CD4-positive, alpha-beta T cell (primary cell): ENCODE data around the gene ERBB3. TPM values are rescaled to one million over a fixed set of nuclear protein-coding genes. Genes with fewer than 3 reads are reported as not detected.

ENCODE experiments used
- ATAC-seq: fragments of 200-7000 bp; cut with Tn5 transposase; one replicate; pipeline ENCODE4 v1.10.0; 2022; ENCODE audit warnings: mild to moderate bottlenecking; ENCODE audit not compliant: poor library complexity
- CTCF ChIA-PET: fragments of 350-600 bp; sonication (Branson Sonifier 250); formaldehyde crosslinking; loops from one replicate; lab custom pipeline; 2021; ENCODE audit warnings: antibody characterized with exemption, inconsistent platforms; lab: Charles Lee
- POLR2A ChIA-PET: fragments of 350-600 bp; sonication (Branson Sonifier 250); formaldehyde crosslinking; loops from one replicate; lab custom pipeline; 2021; ENCODE audit warnings: antibody characterized with exemption, inconsistent platforms; lab: Charles Lee
- DNase-seq, 14 experiments: peaks; one replicate each; pipeline ENCODE4 v3.0.0-alpha.2; 2013 to 2020; ENCODE audit warnings: mixed read lengths in 2 of 14
- H3K27ac ChIP-seq, 2 donors: one replicate each; pipeline versions ENCODE4 v1.5.1 to v1.7.0; 2013; ENCODE audit warnings: low read length in 2 of 2, low read depth in 1 of 2, mild to moderate bottlenecking in 1 of 2
- H3K27me3 ChIP-seq, 2 experiments: 1 replicate in 1 of 2; 2 replicates in 1 of 2; pipeline versions ENCODE4 v1.6.1 to v1.7.0; 2013; ENCODE audit warnings: low read length in 2 of 2, control low read depth in 1 of 2, mild to moderate bottlenecking in 1 of 2, moderate library complexity in 1 of 2; ENCODE audit not compliant: insufficient read depth in 2 of 2, control insufficient read depth in 1 of 2
- H3K36me3 ChIP-seq: one replicate; pipeline ENCODE4 v1.6.1; 2013; ENCODE audit warnings: low read length, control low read depth; ENCODE audit not compliant: insufficient read depth
- H3K4me1 ChIP-seq: one replicate; pipeline ENCODE4 v1.6.1; 2013; ENCODE audit warnings: low read length, control low read depth; ENCODE audit not compliant: insufficient read depth
- H3K4me3 ChIP-seq: one replicate; pipeline ENCODE4 v1.5.1; 2013; ENCODE audit warnings: mild to moderate bottlenecking, low read length, moderate library complexity
- H3K9me3 ChIP-seq, 2 experiments: 1 replicate in 1 of 2; 2 replicates in 1 of 2; pipeline versions ENCODE4 v1.6.1 to v1.7.0; 2013; ENCODE audit warnings: low read length in 2 of 2, mild to moderate bottlenecking in 2 of 2, control low read depth in 1 of 2, moderate library complexity in 1 of 2; ENCODE audit not compliant: control insufficient read depth in 1 of 2, insufficient read depth in 1 of 2
- H3K27ac Mint-ChIP-seq: one replicate; pipeline ENCODE4 v1.8.0; 2020; ENCODE audit warnings: mixed read lengths
- H3K27me3 Mint-ChIP-seq: one replicate; pipeline ENCODE4 v1.8.0; 2021; ENCODE audit warnings: mixed read lengths
- H3K36me3 Mint-ChIP-seq: one replicate; pipeline ENCODE4 v1.8.0; 2021; ENCODE audit warnings: low read depth, mixed read lengths
- H3K4me1 Mint-ChIP-seq: one replicate; pipeline ENCODE4 v1.8.0; 2021; ENCODE audit warnings: low read depth, mixed read lengths
- H3K4me3 Mint-ChIP-seq: one replicate; pipeline ENCODE4 v1.8.0; 2020; ENCODE audit warnings: mild to moderate bottlenecking, mixed read lengths
- H3K9me3 Mint-ChIP-seq: one replicate; pipeline ENCODE4 v1.8.0; 2020; ENCODE audit warnings: mixed read lengths
- intact Hi-C, 2 experiments: fragments of 100-400 bp; cut with DNase I in 1 of 2; cut with micrococcal nuclease in 1 of 2; formaldehyde crosslinking; loops; one replicate each; pipeline versions ENCODE4 v1.15.1 to v1.9.0; 2023 to 2025; cut with DNase I, micrococcal nuclease
- total RNA-seq, 174 experiments: library from RNA in 2 of 174; stranded (reverse) in 2 of 174; gene quantifications; one replicate each; pipeline ENCODE4 v1.2.3 and lab custom pipeline; 2021 to 2026
- TF ChIP-seq, protein P1 (sequence below): fragments of 200-600 bp; IDR thresholded peaks from one replicate; pipeline ENCODE4 v1.8.0; 2022; ENCODE audit warnings: antibody characterized with exemption, mild to moderate bottlenecking

Gene ERBB3
- total RNA-seq, 2 experiments from 2014 or later: 0.22 to 0.47 TPM

DNA sequence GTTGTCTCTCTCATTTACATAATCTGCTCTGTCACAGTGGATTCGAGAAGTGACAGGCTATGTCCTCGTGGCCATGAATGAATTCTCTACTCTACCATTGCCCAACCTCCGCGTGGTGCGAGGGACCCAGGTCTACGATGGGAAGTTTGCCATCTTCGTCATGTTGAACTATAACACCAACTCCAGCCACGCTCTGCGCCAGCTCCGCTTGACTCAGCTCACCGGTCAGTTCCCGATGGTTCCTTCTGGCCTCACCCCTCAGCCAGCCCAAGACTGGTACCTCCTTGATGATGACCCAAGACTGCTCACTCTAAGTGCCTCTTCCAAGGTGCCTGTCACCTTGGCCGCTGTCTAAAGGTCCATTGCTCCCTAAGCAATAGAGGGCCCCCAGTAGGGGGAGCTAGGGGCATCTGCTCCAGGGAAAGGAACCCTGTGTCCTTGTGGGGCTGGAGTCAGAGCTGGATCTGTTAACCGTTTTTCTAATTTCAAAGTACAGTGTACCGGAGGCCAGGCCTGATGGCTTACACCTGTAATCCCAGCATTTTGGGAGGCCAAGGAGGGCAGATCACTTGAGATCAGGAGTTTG is 5.1 kb downstream of the ERBB3 start:
- Mint-ChIP-seq H3K9me3 (no peaks in the 10 kb centered on the region), H3K4me3 (no peak overlapping the region), H3K36me3 (no peaks in the 10 kb centered on the region), H3K27me3 (peaks cover 17% of the 10 kb centered on the region), H3K27ac (no peak overlapping the region), H3K4me1 (peaks cover 2% of the 10 kb centered on the region)
- CTCF ChIA-PET: interaction anchor here (0.7 to 1.7 kb wide), 3 partner anchors 19 to 1247 kb away, joined by 3 to 4 read pairs (median 4); no protein-coding TSS in a partner anchor
- DNase-seq (peak in 6 of 14 experiments; percentile 5 to 52 (median 26)), ATAC-seq (no peak)
- Histone ChIP-seq H3K4me1 (peaks cover 8% of the 10 kb centered on the region), H3K9me3 (no peaks in the 10 kb centered on the region), H3K4me3 (no peak overlapping the region), H3K36me3 (no peaks in the 10 kb centered on the region), H3K27me3 (peaks cover 14 to 23% of the 10 kb centered on the region in 2 experiments), H3K27ac (no peak overlapping the region)
- intact Hi-C loops: no loop called here
- POLR2A ChIA-PET: interaction anchor here (1.2 to 1.6 kb wide), 2 partner anchors 18 to 19 kb away, joined by 4 to 5 read pairs; partner anchors contain the start of gene PA2G4
- TF ChIP-seq, protein P1, sequence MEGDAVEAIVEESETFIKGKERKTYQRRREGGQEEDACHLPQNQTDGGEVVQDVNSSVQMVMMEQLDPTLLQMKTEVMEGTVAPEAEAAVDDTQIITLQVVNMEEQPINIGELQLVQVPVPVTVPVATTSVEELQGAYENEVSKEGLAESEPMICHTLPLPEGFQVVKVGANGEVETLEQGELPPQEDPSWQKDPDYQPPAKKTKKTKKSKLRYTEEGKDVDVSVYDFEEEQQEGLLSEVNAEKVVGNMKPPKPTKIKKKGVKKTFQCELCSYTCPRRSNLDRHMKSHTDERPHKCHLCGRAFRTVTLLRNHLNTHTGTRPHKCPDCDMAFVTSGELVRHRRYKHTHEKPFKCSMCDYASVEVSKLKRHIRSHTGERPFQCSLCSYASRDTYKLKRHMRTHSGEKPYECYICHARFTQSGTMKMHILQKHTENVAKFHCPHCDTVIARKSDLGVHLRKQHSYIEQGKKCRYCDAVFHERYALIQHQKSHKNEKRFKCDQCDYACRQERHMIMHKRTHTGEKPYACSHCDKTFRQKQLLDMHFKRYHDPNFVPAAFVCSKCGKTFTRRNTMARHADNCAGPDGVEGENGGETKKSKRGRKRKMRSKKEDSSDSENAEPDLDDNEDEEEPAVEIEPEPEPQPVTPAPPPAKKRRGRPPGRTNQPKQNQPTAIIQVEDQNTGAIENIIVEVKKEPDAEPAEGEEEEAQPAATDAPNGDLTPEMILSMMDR: peak; percentile 26

DNA sequence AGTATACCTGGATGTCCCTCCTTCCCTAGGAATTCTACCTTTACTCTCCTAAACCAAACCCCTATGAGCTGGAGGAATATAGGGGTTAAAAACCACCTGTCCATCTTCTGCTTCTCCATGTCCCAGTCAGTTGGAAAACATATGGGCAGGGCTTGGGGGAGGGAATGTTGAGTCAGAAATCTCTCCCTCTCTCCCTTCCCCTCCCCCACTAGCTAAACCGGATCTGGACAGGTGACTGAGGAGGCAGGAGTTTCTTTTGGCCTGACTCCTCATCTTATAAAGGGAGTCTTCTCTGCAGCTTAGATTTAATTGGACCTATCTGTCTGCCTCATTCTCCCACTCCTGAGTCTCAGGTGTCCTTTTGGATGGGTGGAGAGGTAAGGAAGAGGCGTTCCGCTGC is 6.1 kb downstream of the ERBB3 start:
- DNase-seq (no peak), ATAC-seq (no peak)
- Histone ChIP-seq H3K27ac (no peak overlapping the region), H3K4me1 (no peaks in the 10 kb centered on the region), H3K4me3 (no peak overlapping the region), H3K27me3 (peaks cover 8 to 18% of the 10 kb centered on the region in 2 experiments), H3K9me3 (no peaks in the 10 kb centered on the region), H3K36me3 (no peaks in the 10 kb centered on the region)
- H3K4me3 Mint-ChIP-seq: no peak overlapping the region
- no peak overlapping the region for H3K27ac Mint-ChIP-seq
- ChIA-PET CTCF (interaction anchor here (0.9 to 1.7 kb wide), 2 partner anchors 17 to 24 kb away, joined by 3 to 4 read pairs; no protein-coding TSS in a partner anchor), POLR2A (interaction anchor here (0.8 to 1.6 kb wide), 2 partner anchors 18 to 31 kb away, joined by 3 to 5 read pairs; partner anchors contain the start of gene PA2G4)
- H3K27me3 Mint-ChIP-seq: peaks cover 12% of the 10 kb centered on the region
- no peaks in the 10 kb centered on the region for H3K9me3 Mint-ChIP-seq
- H3K4me1 Mint-ChIP-seq: no peaks in the 10 kb centered on the region
- intact Hi-C loops: no loop called here
- TF ChIP-seq, protein P1: no peak
- no peaks in the 10 kb centered on the region for H3K36me3 Mint-ChIP-seq

DNA sequence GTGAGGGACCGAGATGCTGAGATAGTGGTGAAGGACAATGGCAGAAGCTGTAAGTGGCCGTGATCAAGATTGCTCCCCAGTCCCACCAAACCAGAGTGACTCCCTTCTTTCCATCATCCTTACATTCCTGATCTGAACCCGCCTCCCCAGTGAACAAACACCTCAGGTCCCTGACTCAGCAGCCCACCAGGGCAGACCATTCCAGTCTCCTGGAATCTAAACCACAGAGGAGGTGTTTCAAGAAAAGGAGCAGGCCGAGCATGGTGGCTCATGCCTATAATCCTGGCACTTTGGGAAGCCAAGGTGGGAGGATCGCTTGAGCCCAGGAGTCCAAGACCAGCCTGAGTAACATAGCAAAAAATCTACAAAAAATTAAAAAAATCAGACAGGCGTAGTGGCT is 6.6 kb downstream of the ERBB3 start:
- Mint-ChIP-seq H3K27ac (no peak overlapping the region), H3K36me3 (no peaks in the 10 kb centered on the region), H3K27me3 (peaks cover 9% of the 10 kb centered on the region), H3K4me1 (no peaks in the 10 kb centered on the region), H3K9me3 (no peaks in the 10 kb centered on the region), H3K4me3 (no peak overlapping the region)
- ChIA-PET POLR2A (interaction anchor here (0.8 kb wide), 1 partner anchor 31 kb away, joined by 3 read pairs; no protein-coding TSS in a partner anchor), CTCF (no interaction called here)
- ATAC-seq (no peak), DNase-seq (no peak)
- H3K4me3 ChIP-seq: no peak overlapping the region
- no peaks in the 10 kb centered on the region for H3K36me3 ChIP-seq
- no peak overlapping the region for H3K27ac ChIP-seq
- no peaks in the 10 kb centered on the region for H3K9me3 ChIP-seq
- H3K27me3 ChIP-seq: peaks cover 4 to 13% of the 10 kb centered on the region in 2 experiments
- no peaks in the 10 kb centered on the region for H3K4me1 ChIP-seq
- intact Hi-C loops: no loop called here
- TF ChIP-seq, protein P1: no peak
